HL-60 (cell line): ENCODE results near the gene LRP6.

Experiments
- POLR2AphosphoS5 ChIP-seq: IDR thresholded peaks from 2 replicates; pipeline ENCODE4 v1.6.1; 2012; ENCODE audit warnings: low read depth
- SPI1 ChIP-seq: IDR thresholded peaks from 2 replicates; pipeline ENCODE4 v1.6.1; 2012; ENCODE audit warnings: low read depth, mild to moderate bottlenecking, borderline replicate concordance
- TF ChIP-seq, protein P1 (sequence below): IDR thresholded peaks from one replicate; pipeline ENCODE4 v1.5.1; 2011; ENCODE audit warnings: low read length, control low read depth, inconsistent platforms; ENCODE audit not compliant: insufficient read depth
- TF ChIP-seq, protein P2 (sequence below): IDR thresholded peaks from 2 replicates; pipeline ENCODE4 v1.6.1; 2012; ENCODE audit warnings: low read depth; ENCODE audit not compliant: insufficient replicate concordance

DNA sequence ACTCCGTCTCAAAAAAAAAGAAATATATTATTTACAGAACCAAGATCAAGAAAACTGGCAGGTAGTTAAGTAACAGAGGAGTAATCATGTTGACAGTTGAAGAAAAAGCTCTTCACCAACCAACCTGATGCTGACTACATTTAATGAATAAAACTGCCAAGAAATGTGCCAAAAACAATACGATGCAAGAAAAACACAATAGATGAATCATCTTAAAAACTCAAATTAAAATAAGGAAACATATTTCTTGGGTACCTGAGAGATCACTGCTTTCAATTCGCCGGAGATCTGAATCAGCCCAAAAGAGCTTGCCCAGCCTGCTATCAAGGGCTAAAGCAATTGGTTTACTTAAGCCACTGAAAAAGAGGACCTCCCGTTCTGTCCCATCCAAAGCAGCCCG lies 119.7 kb downstream of the LRP6 start:
- TF ChIP-seq, protein P1, sequence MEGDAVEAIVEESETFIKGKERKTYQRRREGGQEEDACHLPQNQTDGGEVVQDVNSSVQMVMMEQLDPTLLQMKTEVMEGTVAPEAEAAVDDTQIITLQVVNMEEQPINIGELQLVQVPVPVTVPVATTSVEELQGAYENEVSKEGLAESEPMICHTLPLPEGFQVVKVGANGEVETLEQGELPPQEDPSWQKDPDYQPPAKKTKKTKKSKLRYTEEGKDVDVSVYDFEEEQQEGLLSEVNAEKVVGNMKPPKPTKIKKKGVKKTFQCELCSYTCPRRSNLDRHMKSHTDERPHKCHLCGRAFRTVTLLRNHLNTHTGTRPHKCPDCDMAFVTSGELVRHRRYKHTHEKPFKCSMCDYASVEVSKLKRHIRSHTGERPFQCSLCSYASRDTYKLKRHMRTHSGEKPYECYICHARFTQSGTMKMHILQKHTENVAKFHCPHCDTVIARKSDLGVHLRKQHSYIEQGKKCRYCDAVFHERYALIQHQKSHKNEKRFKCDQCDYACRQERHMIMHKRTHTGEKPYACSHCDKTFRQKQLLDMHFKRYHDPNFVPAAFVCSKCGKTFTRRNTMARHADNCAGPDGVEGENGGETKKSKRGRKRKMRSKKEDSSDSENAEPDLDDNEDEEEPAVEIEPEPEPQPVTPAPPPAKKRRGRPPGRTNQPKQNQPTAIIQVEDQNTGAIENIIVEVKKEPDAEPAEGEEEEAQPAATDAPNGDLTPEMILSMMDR = no peak
- TF ChIP-seq, protein P2, sequence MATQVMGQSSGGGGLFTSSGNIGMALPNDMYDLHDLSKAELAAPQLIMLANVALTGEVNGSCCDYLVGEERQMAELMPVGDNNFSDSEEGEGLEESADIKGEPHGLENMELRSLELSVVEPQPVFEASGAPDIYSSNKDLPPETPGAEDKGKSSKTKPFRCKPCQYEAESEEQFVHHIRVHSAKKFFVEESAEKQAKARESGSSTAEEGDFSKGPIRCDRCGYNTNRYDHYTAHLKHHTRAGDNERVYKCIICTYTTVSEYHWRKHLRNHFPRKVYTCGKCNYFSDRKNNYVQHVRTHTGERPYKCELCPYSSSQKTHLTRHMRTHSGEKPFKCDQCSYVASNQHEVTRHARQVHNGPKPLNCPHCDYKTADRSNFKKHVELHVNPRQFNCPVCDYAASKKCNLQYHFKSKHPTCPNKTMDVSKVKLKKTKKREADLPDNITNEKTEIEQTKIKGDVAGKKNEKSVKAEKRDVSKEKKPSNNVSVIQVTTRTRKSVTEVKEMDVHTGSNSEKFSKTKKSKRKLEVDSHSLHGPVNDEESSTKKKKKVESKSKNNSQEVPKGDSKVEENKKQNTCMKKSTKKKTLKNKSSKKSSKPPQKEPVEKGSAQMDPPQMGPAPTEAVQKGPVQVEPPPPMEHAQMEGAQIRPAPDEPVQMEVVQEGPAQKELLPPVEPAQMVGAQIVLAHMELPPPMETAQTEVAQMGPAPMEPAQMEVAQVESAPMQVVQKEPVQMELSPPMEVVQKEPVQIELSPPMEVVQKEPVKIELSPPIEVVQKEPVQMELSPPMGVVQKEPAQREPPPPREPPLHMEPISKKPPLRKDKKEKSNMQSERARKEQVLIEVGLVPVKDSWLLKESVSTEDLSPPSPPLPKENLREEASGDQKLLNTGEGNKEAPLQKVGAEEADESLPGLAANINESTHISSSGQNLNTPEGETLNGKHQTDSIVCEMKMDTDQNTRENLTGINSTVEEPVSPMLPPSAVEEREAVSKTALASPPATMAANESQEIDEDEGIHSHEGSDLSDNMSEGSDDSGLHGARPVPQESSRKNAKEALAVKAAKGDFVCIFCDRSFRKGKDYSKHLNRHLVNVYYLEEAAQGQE = no peak
- TF ChIP-seq SPI1 (no peak), POLR2AphosphoS5 (no peak)
